OCI-LY7 (cell line): Measurements from ENCODE around the gene PDE11A. TPM values are rescaled to one million over a fixed set of nuclear protein-coding genes. Genes with fewer than 3 reads are reported as not detected.

ENCODE experiments used
- BruUV-seq: library from RNA; stranded (reverse); fragments of 400-500 nt; replicated peaks from 2 replicates; lab custom pipeline; 2021; lab: Mats Ljungman, UMichigan
- CTCF ChIA-PET: fragments of 300-600 bp; sonication (Branson Sonifier 250); formaldehyde crosslinking; loops from one replicate; lab custom pipeline; 2022; ENCODE audit warnings: antibody characterized with exemption; ENCODE audit not compliant: unreplicated experiment; lab: Charles Lee
- POLR2A ChIA-PET: fragments of 300-600 bp; sonication (Branson Sonifier 250); formaldehyde crosslinking; loops from one replicate; lab custom pipeline; 2022; ENCODE audit warnings: antibody characterized with exemption; lab: Charles Lee
- DNase-seq: peaks from one replicate; pipeline ENCODE4 v3.0.0-alpha.2; 2015; ENCODE audit warnings: low spot score
- H2AFZ ChIP-seq: fragments of 200-600 bp; sonication (generic), shearing (Covaris generic); 2 replicates; pipeline ENCODE4 v1.6.1; 2014; ENCODE audit warnings: mild to moderate bottlenecking, antibody characterized with exemption, low read length, moderate library complexity
- H3K27ac ChIP-seq: fragments of 200-600 bp; sonication (generic); 2 replicates; pipeline ENCODE4 v1.5.1; 2014; ENCODE audit warnings: mixed run types, low read depth, mild to moderate bottlenecking, moderate library complexity, low read length, inconsistent platforms; ENCODE audit not compliant: poor library complexity, severe bottlenecking
- H3K36me3 ChIP-seq: fragments of 200-600 bp; sonication (generic); 2 replicates; pipeline ENCODE4 v1.6.1; 2014; ENCODE audit warnings: mild to moderate bottlenecking, antibody characterized with exemption, low read length, moderate library complexity, mixed read lengths; ENCODE audit not compliant: insufficient read depth
- H3K4me1 ChIP-seq: fragments of 200-600 bp; sonication (generic); 2 replicates; pipeline ENCODE4 v1.5.1; 2014; ENCODE audit warnings: mild to moderate bottlenecking, low read length; ENCODE audit not compliant: insufficient read depth, poor library complexity, severe bottlenecking
- H3K4me2 ChIP-seq: fragments of 200-600 bp; sonication (generic); 2 replicates; pipeline ENCODE4 v1.6.1; 2014; ENCODE audit warnings: mild to moderate bottlenecking, low read length
- H3K4me3 ChIP-seq: fragments of 200-600 bp; sonication (generic); 2 replicates; pipeline ENCODE4 v1.5.1; 2014; ENCODE audit warnings: mild to moderate bottlenecking, low read depth, low read length; ENCODE audit not compliant: poor library complexity, severe bottlenecking
- H3K79me2 ChIP-seq: fragments of 200-600 bp; sonication (generic); 2 replicates; pipeline ENCODE4 v1.6.1; 2016; ENCODE audit warnings: low read depth, mild to moderate bottlenecking, low read length, moderate library complexity, mixed read lengths; ENCODE audit not compliant: insufficient read depth
- H3K9me2 ChIP-seq: fragments of 200-600 bp; sonication (generic); 2 replicates; pipeline ENCODE4 v1.6.1; 2016; ENCODE audit warnings: mild to moderate bottlenecking, low read length, mixed read lengths; ENCODE audit not compliant: insufficient read depth
- H3K9me3 ChIP-seq: fragments of 200-600 bp; sonication (generic); 2 replicates; pipeline ENCODE4 v1.6.1; 2014; ENCODE audit warnings: mild to moderate bottlenecking, mixed run types, low read length, mixed read lengths
- H4K20me1 ChIP-seq: fragments of 200-600 bp; sonication (generic); 2 replicates; pipeline ENCODE4 v1.6.1; 2014; ENCODE audit warnings: mild to moderate bottlenecking, antibody characterized with exemption, low read length, moderate library complexity, mixed read lengths; ENCODE audit not compliant: insufficient read depth
- CTCF ChIP-seq: fragments of 200-600 bp; sonication (generic); conservative IDR thresholded peaks from 2 replicates; pipeline ENCODE4 v1.5.1; 2014; ENCODE audit warnings: mild to moderate bottlenecking, antibody characterized with exemption, low read length, moderate library complexity, mixed read lengths
- EZH2phosphoT487 ChIP-seq: fragments of 200-600 bp; sonication (generic); IDR thresholded peaks from 2 replicates; pipeline ENCODE4 v1.6.1; 2018; ENCODE audit warnings: low read depth, borderline replicate concordance, mild to moderate bottlenecking, mixed run types, antibody characterized with exemption, low read length, moderate library complexity, mixed read lengths
- intact Hi-C: fragments of 100-400 bp; cut with micrococcal nuclease; formaldehyde crosslinking; loops from one replicate; pipeline ENCODE4 v1.10.0; 2022; ENCODE audit not compliant: unreplicated experiment
- total RNA-seq, 2 experiments: library from RNA; depleted of rRNA in 1 of 2; stranded (reverse); fragments of >200 nt in 1 of 2; shearing (Covaris generic) in 1 of 2; gene quantifications; 2 replicates each; pipeline ENCODE4 v1.2.3, GENCODE V29; 2014 to 2022

The PDE11A gene
- total RNA-seq, 2 experiments from 2014 or later, result 0.03 TPM; not detected in 1

GRCh38 chr2:178016612-178017011 lies 56.0 kb downstream of the PDE11A start:
- no peak for TF ChIP-seq EZH2phosphoT487
- TF ChIP-seq CTCF, result no peak
- POLR2A ChIA-PET, result no interaction called here
- intact Hi-C loops, result no loop called here
- H3K27ac ChIP-seq, result no peak overlapping the region
- H3K79me2 ChIP-seq, result no peaks in the 10 kb centered on the region
- no TSS peak for BruUV-seq
- no peak for DNase-seq
- H3K36me3 ChIP-seq, result no peaks in the 10 kb centered on the region
- no peaks in the 10 kb centered on the region for H3K9me2 ChIP-seq
- no peaks in the 10 kb centered on the region for H4K20me1 ChIP-seq
- no peak overlapping the region for H2AFZ ChIP-seq
- no peaks in the 10 kb centered on the region for H3K9me3 ChIP-seq
- H3K4me3 ChIP-seq, result no peak overlapping the region
- H3K4me1 ChIP-seq, result no peaks in the 10 kb centered on the region
- H3K4me2 ChIP-seq, result no peak overlapping the region
- CTCF ChIA-PET, result no interaction called here

GRCh38 chr2:178012639-178013038 lies 59.9 kb downstream of the PDE11A start:
- H3K36me3 ChIP-seq, result no peaks in the 10 kb centered on the region

More at GRCh38 chr2:178012639-178013038, 59.9 kb downstream of the PDE11A start:
- no peak for DNase-seq
- H2AFZ ChIP-seq, result no peak overlapping the region
- intact Hi-C loops, result no loop called here
- no peaks in the 10 kb centered on the region for H3K9me3 ChIP-seq
- BruUV-seq, result no TSS peak
- H3K79me2 ChIP-seq, result no peaks in the 10 kb centered on the region
- no peak overlapping the region for H3K4me2 ChIP-seq
- H3K4me1 ChIP-seq, result no peaks in the 10 kb centered on the region
- POLR2A ChIA-PET, result no interaction called here
- CTCF ChIA-PET, result no interaction called here
- no peak overlapping the region for H3K27ac ChIP-seq
- no peak overlapping the region for H3K4me3 ChIP-seq
- H3K9me2 ChIP-seq, result no peaks in the 10 kb centered on the region
- no peaks in the 10 kb centered on the region for H4K20me1 ChIP-seq
- TF ChIP-seq CTCF, result no peak
- TF ChIP-seq EZH2phosphoT487, result no peak
